WTC11 (cell line): ENCODE measurements around the gene RAMP1.

Experiments used
- AFF4 ChIP-seq: sonication (generic); formaldehyde crosslinking; IDR thresholded peaks from 2 replicates; pipeline ENCODE4 v1.8.1; 2023; ENCODE audit warnings: mild to moderate bottlenecking, missing genetic modification reagents, borderline replicate concordance
- ARID4B ChIP-seq: sonication (generic); formaldehyde crosslinking; IDR thresholded peaks from 2 replicates; pipeline ENCODE4 v1.8.0; 2023; ENCODE audit warnings: missing genetic modification reagents, mild to moderate bottlenecking, borderline replicate concordance
- CDX4 ChIP-seq: fragments of 250-450 bp; sonication (Bioruptor Pico); IDR thresholded peaks from 2 replicates; pipeline ENCODE4 v1.9.0; 2021; ENCODE audit warnings: moderate library complexity, mild to moderate bottlenecking, inconsistent platforms, borderline replicate concordance
- CREM ChIP-seq: sonication (generic); formaldehyde crosslinking; IDR thresholded peaks from 2 replicates; pipeline ENCODE4 v1.8.1; 2022; ENCODE audit warnings: mild to moderate bottlenecking, missing genetic modification reagents, moderate library complexity
- CTCF ChIP-seq: fragments of 200-600 bp; IDR thresholded peaks from 2 replicates; pipeline ENCODE4 v1.8.0; 2022; ENCODE audit warnings: antibody characterized with exemption
- E2F1 ChIP-seq: sonication (generic); formaldehyde crosslinking; IDR thresholded peaks from 2 replicates; pipeline ENCODE4 v1.8.0; 2022; ENCODE audit warnings: mild to moderate bottlenecking, missing genetic modification reagents
- E2F5 ChIP-seq: sonication (generic); formaldehyde crosslinking; IDR thresholded peaks from 2 replicates; pipeline ENCODE4 v1.8.1; 2022; ENCODE audit warnings: mild to moderate bottlenecking, moderate library complexity, missing genetic modification reagents
- GABPB1 ChIP-seq: sonication (generic); formaldehyde crosslinking; IDR thresholded peaks from 2 replicates; pipeline ENCODE4 v1.8.1; 2023; ENCODE audit warnings: mild to moderate bottlenecking, missing genetic modification reagents
- MLX ChIP-seq: sonication (generic); formaldehyde crosslinking; IDR thresholded peaks from 2 replicates; pipeline ENCODE4 v1.8.1; 2023; ENCODE audit warnings: mild to moderate bottlenecking, missing genetic modification reagents, moderate library complexity
- PRDM15 ChIP-seq: sonication (generic); formaldehyde crosslinking; IDR thresholded peaks from 2 replicates; pipeline ENCODE4 v1.8.0; 2022; ENCODE audit warnings: missing genetic modification reagents
- USF1 ChIP-seq: sonication (generic); formaldehyde crosslinking; IDR thresholded peaks from 2 replicates; pipeline ENCODE4 v1.8.0; 2022; ENCODE audit warnings: mild to moderate bottlenecking, missing genetic modification reagents
- ZNF281 ChIP-seq: sonication (generic); formaldehyde crosslinking; IDR thresholded peaks from 2 replicates; pipeline ENCODE4 v1.8.0; 2023; ENCODE audit warnings: mild to moderate bottlenecking, missing genetic modification reagents

- TF ChIP-seq CREM, result no peak
- no peak for TF ChIP-seq CTCF
- no peak for TF ChIP-seq ZNF281 (CRISPR knock-in tag)
- TF ChIP-seq ARID4B (CRISPR knock-in tag), result no peak
- no peak for TF ChIP-seq AFF4 (CRISPR knock-in tag)
- TF ChIP-seq PRDM15 (CRISPR knock-in tag), result no peak
- TF ChIP-seq USF1 (CRISPR knock-in tag), result no peak
- no peak for TF ChIP-seq MLX
- TF ChIP-seq E2F1 (CRISPR knock-in tag), result no peak
- TF ChIP-seq E2F5 (CRISPR knock-in tag), result no peak
- TF ChIP-seq CDX4 (CRISPR knock-in tag), result no peak
- TF ChIP-seq GABPB1, result no peak
Observed at GRCh38 chr2:237907144-237907543, 47.7 kb downstream of the RAMP1 start.
